Mononuclear cell (primary cell): ENCODE results near the gene INTS7. TPM values are rescaled to one million over a fixed set of nuclear protein-coding genes. Genes with fewer than 3 reads are reported as not detected.
"Not testable (repeated sequence)": the region's sequence is repeated elsewhere in the genome, so short reads cannot be mapped to it uniquely, and the experiment has no call there.

Experiments used
- H3K27me3 ChIP-seq: 2 replicates; pipeline ENCODE4 v1.6.0; 2011; ENCODE audit warnings: low read length, control low read depth; ENCODE audit not compliant: insufficient read depth
- H3K4me1 ChIP-seq: 2 replicates; pipeline ENCODE4 v1.5.1; 2011; ENCODE audit warnings: mild to moderate bottlenecking, low read length, control low read depth; ENCODE audit not compliant: insufficient read depth
- H3K4me3 ChIP-seq: 2 replicates; pipeline ENCODE4 v1.5.1; 2011; ENCODE audit warnings: mild to moderate bottlenecking, low read length, moderate library complexity
- H3K9me3 ChIP-seq: 2 replicates; pipeline ENCODE4 v1.5.1; 2011; ENCODE audit warnings: low read depth, mild to moderate bottlenecking, control low read depth, low read length
- total RNA-seq: library from RNA; depleted of rRNA; stranded (reverse); fragments of >200 nt; gene quantifications from one replicate; pipeline ENCODE4 v1.2.3, GENCODE V29; 2012

INTS7 gene
- total RNA-seq, 1 donor, result 3.8 TPM

DNA sequence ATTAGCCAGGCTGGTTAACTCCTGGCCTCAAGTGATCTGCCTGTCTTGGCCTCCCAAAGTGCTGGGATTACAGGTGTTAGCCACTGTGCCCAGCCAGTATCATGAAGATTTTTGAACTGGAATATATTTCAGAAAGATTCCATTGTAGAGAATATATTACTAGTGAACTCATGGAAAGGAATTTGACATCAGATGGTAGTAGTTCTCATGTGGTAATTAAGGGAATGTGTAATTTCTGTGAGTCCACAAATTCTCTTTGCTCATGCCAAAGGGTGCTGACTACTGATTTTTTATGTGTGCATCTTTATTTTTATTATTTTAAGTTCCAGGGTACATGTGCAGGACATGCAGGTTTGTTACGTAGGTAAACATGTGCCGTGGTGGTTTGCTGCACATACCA lies 10.6 kb upstream of the INTS7 start:
- Histone ChIP-seq H3K4me1 (no peaks in the 10 kb centered on the region), H3K9me3 (no peaks in the 10 kb centered on the region), H3K4me3 (no peak overlapping the region), H3K27me3 (no peaks in the 10 kb centered on the region)

DNA sequence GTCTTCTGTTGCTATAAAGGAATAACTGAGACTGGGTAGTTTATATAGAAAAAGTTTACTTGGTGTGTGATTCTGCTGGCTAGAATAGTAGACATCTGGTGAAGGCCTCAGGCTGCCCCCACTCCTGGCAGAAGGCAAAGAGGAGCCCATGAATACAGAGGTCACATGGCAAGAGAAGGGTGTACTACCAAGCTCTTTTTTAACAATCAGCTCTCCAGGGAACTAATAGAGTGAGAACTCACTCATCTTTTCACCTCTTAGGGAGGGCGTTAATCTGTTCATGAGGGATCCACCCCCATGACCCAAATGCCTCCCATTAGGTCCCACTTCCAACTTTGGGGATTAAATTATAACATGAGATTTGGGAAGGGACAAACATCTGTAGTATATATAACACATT lies 9.5 kb upstream of the INTS7 start:
- Histone ChIP-seq H3K4me1 (peaks cover 3% of the 10 kb centered on the region), H3K27me3 (no peaks in the 10 kb centered on the region), H3K9me3 (no peaks in the 10 kb centered on the region), H3K4me3 (no peak overlapping the region)

DNA sequence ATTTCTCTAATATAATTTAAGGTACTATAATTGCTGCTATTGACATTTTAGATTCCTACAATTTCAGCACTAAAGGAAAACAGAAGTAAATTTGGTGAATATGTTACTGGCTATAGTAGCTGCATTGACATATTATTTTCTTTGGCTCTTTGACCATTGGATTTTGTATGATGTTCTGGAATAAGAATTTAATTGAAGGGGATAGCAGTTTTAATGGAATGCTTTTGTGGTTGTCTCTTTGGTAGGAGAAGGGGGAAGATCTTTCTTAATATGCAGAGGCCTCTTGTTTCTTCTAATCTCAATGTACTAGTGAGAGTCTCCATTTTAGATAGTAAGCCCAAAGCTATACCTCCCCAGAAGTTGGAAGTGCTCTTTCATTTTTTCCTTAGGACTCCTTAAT lies 7.1 kb upstream of the INTS7 start:
- Histone ChIP-seq H3K9me3 (no peaks in the 10 kb centered on the region), H3K27me3 (no peaks in the 10 kb centered on the region), H3K4me1 (peaks cover 3% of the 10 kb centered on the region), H3K4me3 (no peak overlapping the region)

DNA sequence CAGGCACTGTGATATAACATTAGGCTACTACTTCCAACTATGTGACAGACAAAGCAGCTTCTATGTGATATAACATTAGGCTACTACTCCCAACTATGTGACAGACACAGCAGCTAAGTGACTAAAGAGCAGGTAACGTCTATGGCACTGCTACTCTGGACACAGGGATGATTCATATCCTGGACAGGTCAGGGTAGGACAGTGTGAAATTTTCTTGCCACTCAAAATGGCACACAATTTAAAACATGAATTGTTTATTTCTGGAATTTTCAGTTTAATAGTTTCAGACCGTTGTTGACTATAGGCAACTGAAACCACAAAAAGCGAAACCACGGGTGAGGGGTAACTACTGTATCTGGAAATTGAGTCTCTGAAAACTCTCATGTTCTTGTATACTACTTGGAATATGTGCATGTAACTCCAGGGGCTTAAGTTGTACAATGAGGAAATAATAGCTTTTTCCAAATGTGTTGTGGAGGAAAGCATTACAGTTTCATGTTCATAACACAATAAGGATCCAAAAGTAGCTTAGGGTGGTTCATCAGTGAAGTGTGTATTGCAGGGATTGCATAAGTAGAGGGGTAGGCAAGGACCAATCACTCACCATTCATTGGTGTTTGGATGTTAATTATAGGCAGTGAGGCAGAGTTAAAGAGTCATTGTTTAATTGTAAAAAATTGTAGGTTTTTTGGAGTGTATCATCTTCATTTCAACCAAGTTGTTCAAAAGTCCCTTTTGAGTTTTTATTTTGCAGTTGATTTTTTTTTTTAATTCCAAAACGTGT lies 5.5 kb upstream of the INTS7 start:
- H3K4me1 ChIP-seq, result peaks cover 15% of the 10 kb centered on the region
- H3K9me3 ChIP-seq, result no peaks in the 10 kb centered on the region
- H3K4me3 ChIP-seq, result no peak overlapping the region
- no peaks in the 10 kb centered on the region for H3K27me3 ChIP-seq

DNA sequence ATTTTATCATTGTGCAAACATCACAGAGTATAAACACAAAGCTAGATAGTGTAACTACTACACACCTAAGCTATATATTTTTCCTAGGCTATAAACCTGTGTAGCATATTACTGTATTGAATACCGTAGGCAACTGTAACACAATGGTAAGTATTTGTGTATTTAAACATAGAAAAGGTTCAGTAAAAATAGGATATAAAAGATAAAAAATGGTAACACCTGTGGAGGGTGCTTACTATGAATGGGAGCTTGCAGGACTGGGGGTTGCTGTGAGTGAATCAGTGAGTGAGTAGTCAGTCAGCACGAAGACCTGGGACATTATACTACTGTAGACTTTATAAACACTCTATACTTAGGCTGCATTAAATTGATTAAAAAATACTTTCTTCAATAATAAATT lies 4.3 kb upstream of the INTS7 start:
- peaks cover 18% of the 10 kb centered on the region for H3K4me1 ChIP-seq
- no peaks in the 10 kb centered on the region for H3K9me3 ChIP-seq
- no peak overlapping the region for H3K4me3 ChIP-seq
- H3K27me3 ChIP-seq, result no peaks in the 10 kb centered on the region

DNA sequence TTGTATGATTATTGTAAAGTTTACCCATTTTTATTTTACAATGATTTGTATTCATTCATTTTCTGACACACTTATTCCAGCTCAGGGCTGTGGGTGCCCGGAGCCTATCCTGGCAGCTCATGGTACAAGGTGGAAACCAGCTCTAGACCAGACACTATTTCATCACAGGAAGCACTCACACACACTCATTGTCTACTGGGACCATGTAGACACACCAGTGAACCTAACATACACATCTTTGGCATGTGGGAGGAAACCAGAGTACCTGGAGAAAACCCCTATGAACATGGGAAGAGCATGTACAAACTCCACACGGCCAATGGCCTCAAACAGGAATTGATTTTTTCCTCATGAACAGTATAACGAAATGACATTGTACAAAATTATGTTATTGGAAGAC lies 2.5 kb upstream of the INTS7 start:
- Histone ChIP-seq H3K9me3 (no peaks in the 10 kb centered on the region), H3K4me3 (no peak overlapping the region), H3K4me1 (peaks cover 28% of the 10 kb centered on the region), H3K27me3 (no peaks in the 10 kb centered on the region)

DNA sequence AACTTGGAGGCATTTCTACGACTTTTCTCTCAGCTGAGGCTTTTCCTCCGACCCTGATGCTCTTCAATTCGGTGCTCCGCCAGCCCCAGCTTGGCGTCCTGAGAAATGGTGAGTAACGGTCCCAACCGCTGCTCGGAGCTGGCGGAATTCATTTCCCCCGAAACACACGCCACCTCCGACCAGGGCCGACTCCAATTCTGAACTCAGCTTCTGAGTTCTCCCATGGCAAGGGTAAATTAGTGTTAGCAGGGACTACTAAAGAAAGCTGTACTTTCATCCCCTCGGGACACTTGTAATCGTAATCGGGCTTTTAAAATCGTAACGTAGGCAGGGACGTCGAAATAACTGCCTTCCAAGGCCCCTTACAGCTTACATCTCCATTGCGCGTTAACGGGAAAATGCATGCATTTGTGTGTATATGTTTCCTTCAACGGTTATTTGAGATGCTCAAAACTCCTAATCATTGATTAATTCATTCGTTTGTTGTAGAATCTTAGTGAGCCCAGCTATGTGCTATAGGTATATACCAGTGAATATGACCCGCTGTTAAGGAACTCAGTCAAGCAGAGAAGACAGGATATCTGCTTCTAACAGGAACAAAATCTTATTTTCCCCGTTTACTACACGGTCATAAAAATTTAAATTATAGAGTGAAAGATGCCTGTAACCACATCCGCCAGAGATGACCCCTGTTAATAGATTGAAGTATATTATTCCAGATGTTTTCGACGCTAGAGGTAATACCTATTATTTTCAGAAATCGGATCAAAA lies 663 bp upstream of the INTS7 start:
- Histone ChIP-seq H3K4me3 (peak overlapping the region; percentile 85), H3K9me3 (no peaks in the 10 kb centered on the region), H3K27me3 (no peaks in the 10 kb centered on the region), H3K4me1 (peaks cover 37% of the 10 kb centered on the region)

DNA sequence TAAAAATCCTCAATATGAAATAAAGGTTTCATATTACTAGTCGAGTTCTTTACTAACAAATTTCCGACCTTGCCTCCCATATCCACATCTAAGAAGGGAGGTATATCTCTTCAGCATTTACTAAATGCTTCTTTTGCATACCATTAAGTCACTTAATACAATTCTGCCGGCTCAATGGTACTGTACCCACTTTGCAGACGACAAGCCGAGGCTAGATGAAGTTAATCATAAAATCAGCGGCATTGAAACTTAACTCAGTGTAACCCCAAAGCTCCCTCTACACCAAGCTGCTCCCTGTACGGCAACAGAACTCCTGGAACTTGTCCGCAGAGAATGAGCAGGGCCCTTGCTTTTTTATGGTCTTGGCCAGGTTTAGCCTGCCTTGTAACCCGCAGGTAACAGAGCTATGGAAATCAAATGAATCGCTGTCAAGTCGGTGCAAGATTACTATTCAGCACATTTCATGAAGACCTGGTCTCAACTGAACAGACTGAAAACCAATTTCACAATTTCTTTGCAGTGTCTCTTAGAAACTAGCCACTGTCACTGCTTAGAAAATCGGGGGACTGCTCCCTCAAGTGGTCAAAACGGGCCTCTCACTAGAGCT lies 738 bp downstream of the INTS7 start:
- no peaks in the 10 kb centered on the region for H3K27me3 ChIP-seq
- H3K4me1 ChIP-seq, result peaks cover 41% of the 10 kb centered on the region
- no peaks in the 10 kb centered on the region for H3K9me3 ChIP-seq
- peak overlapping the region; percentile 85 for H3K4me3 ChIP-seq

DNA sequence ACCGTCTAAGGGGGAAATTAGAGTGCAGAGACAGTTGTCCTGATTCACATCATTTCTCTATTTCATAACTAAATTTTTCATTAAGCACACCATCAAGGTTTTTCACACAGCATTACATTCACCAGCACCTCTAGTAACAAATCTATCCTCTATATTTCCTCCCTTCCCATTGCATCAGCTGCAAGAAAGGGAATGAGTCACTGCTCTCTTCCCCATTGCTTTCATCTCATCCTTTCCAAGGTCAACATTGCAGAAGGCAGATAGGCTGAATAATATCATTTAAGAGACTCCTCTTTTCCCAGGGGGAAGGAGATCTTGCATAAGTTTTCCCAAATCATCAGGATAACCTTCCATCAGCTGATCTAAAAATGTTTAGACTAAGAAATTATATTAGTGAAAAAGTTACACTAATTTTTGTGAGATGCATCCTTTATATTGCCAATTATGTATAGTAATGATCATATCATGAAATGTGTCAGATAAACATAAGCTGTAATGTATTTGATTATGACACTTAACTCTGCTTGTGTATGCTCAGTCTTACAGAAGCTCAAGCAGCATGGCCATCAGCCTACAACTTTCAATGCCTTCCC lies 4.3 kb downstream of the INTS7 start:
- Histone ChIP-seq H3K27me3 (no peaks in the 10 kb centered on the region), H3K4me1 (peaks cover 36% of the 10 kb centered on the region), H3K9me3 (no peaks in the 10 kb centered on the region), H3K4me3 (no peak overlapping the region)

DNA sequence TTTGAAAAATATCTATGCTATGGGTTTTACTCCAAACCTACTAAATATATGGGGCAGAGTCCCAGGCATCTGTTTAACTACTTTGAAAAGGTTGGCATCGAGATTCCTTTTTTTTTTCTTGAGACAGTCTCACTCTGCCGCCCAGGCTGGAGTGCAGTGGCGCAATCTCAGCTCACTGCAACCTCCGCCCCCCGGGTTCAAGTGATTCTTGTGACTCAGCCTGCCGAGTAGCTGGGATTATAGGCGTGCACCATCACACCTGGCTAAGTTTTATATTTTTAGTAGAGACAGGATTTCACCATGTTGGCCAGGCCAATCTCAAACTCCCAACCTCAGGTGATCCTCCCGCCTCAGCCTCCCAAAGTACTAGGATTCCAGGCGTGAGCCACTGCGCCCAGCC lies 7.6 kb downstream of the INTS7 start:
- not testable (repeated sequence) for H3K27me3 ChIP-seq, H3K4me3 ChIP-seq, H3K9me3 ChIP-seq
- peaks cover 21% of the 10 kb centered on the region for H3K4me1 ChIP-seq

DNA sequence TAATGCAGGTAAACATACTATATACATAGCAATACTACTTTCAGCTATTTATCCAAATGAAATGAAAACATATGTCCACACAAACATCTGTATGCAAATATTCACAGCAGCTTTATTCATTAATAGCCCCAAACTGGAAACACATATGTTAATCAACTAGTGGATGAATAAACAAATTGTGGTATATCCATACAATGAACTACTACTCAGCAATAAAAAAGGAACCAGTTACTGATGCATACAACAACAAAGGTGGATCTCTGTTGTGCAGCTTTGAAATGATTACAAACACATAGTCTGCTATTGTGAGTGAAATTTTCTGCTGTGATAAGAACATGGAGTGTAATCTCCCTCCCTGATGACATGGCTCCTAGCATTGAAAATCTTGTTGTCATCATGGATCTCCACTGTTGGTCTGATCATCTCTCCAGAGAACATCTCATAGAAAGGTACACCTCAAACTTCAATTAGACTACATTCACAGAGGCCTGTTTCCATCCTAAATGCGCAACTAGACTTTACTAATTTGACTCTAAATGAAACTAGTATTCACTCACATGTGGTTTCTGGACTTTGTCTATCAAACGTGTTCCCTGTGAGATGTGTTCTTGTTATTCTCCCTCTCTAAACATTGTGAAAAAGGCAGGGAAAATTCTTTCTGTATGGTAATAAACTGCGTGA lies 10.7 kb downstream of the INTS7 start:
- Histone ChIP-seq H3K4me1 (peaks cover 5% of the 10 kb centered on the region), H3K27me3 (no peaks in the 10 kb centered on the region), H3K9me3 (no peaks in the 10 kb centered on the region), H3K4me3 (no peak overlapping the region)

DNA sequence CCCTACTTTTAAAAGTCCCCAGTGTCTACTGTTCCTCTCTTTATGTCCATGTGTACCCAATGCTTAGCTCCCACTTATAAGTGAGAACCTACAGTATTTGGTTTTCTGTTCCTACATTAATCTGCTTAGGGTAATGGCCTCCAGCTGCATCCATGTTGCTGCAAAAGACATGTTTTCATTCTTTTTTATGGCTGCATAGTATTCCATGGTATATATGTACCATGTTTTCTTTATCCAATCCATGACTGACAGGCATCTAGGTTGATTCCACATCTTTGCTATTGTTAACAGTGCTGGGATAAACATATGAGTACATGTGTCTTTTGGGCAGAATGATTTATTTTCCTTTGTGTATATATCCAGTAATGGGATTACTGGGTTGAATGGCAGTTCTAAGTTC lies 12.4 kb downstream of the INTS7 start:
- not testable (repeated sequence) for H3K27me3 ChIP-seq, H3K4me3 ChIP-seq, H3K4me1 ChIP-seq, H3K9me3 ChIP-seq

DNA sequence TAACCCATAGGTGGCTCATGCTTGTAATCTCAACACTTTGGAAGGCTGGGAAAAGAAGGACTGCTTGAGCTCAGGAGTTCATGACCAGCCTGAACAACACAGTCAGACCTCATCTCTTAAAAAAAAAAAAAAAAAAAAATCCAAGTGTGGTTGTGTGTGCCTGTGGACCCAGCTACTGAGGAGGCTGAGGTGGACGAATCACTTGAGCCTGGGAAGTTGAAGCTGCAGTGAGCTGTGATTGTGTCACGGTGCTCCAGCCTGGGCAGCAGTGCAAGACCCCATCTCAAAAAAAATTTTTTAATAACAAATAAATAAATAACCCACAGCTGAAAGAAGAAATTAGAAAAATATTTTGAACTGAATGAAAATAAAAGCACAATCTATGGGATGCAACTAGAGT lies 13.8 kb downstream of the INTS7 start:
- Histone ChIP-seq H3K9me3 (no peaks in the 10 kb centered on the region), H3K4me1 (no peaks in the 10 kb centered on the region), H3K4me3 (no peak overlapping the region), H3K27me3 (no peaks in the 10 kb centered on the region)

DNA sequence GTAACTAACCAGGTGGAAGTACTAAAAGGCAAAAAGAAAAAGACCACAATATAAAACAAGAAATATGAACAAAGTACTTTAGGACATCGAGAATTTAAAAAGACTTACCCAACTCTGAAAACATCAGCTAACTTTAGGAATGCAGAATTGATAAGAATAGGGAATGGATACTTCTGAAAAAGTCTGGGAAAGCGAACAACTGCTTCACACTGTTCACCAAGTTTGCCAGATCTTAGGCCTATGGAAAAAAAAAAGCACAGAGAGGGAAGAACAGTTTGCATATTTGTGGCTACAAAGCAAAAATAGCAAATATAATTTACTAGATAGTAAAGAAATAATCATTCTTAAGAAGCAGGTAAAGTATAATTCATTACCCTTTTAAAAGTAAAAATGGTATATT lies 14.4 kb downstream of the INTS7 start:
- Histone ChIP-seq H3K27me3 (no peaks in the 10 kb centered on the region), H3K4me3 (no peak overlapping the region), H3K4me1 (no peaks in the 10 kb centered on the region), H3K9me3 (no peaks in the 10 kb centered on the region)

DNA sequence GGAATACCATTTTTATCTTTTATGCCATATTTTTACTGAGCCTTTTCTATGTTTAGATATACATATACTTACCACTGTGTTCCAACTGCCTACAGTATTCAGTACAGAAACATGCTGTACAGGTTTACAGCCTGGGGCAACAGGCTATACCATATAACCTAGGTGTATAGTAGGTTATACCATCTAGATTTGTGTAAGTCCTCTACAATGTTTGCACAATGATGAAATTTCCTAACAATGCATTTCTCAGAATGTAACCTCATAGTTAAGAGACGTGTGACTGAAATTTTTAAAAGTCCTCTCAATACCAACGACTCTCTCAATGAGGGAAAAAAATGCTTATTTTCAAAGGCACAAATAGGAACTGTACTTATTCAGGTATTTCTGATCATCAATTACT lies 21.7 kb downstream of the INTS7 start:
- H3K9me3 ChIP-seq, result no peaks in the 10 kb centered on the region
- no peaks in the 10 kb centered on the region for H3K4me1 ChIP-seq
- no peaks in the 10 kb centered on the region for H3K27me3 ChIP-seq
- no peak overlapping the region for H3K4me3 ChIP-seq
